HepG2 (cell line): ENCODE measurements around the gene SERINC4. TPM values are rescaled to one million over a fixed set of nuclear protein-coding genes. Genes with fewer than 3 reads are reported as not detected.

Source experiments
- ARID5B ChIP-seq: IDR thresholded peaks from 2 replicates; pipeline ENCODE4 v1.4.0; 2020; ENCODE audit warnings: mild to moderate bottlenecking, missing genetic modification reagents
- CEBPB ChIP-seq: IDR thresholded peaks from 2 replicates; pipeline ENCODE4 v1.6.1; 2011; ENCODE audit warnings: low read depth, low read length, improper control_type of control experiment, borderline replicate concordance
- ERF ChIP-seq: IDR thresholded peaks from 2 replicates; pipeline ENCODE4 v1.6.1; 2018; ENCODE audit warnings: missing biosample characterization, missing genetic modification reagents
- HNF4A ChIP-seq: sonication (generic); formaldehyde crosslinking; IDR thresholded peaks from 2 replicates; pipeline ENCODE4 v1.4.0; 2020; ENCODE audit warnings: missing genetic modification reagents
- ISX ChIP-seq: sonication (generic); formaldehyde crosslinking; conservative IDR thresholded peaks from 2 replicates; pipeline ENCODE4 v1.5.0; 2020; ENCODE audit warnings: missing genetic modification reagents
- MIER2 ChIP-seq: IDR thresholded peaks from 2 replicates; pipeline ENCODE4 v1.6.1; 2016; ENCODE audit warnings: missing biosample characterization, missing genetic modification reagents
- MZF1 ChIP-seq: sonication (generic); formaldehyde crosslinking; IDR thresholded peaks from 2 replicates; pipeline ENCODE4 v1.8.1; 2023; ENCODE audit warnings: mild to moderate bottlenecking, missing genetic modification reagents, borderline replicate concordance
- NR1H2 ChIP-seq: sonication (generic); formaldehyde crosslinking; IDR thresholded peaks from 2 replicates; pipeline ENCODE4 v1.8.1; 2022; ENCODE audit warnings: low read depth, missing genetic modification reagents, borderline replicate concordance
- POLR2A ChIP-seq, 2 experiments: IDR thresholded peaks; 2 replicates each; pipeline ENCODE4 v1.6.1; 2011; ENCODE audit warnings: low read depth in 2 of 2, low read length in 2 of 2, mild to moderate bottlenecking in 1 of 2, moderate library complexity in 1 of 2; ENCODE audit not compliant: insufficient read depth in 1 of 2
- RXRA ChIP-seq: sonication (generic); formaldehyde crosslinking; IDR thresholded peaks from 2 replicates; pipeline ENCODE4 v1.5.1; 2020; ENCODE audit warnings: missing genetic modification reagents
- ZBTB7B ChIP-seq: sonication (generic); formaldehyde crosslinking; IDR thresholded peaks from 2 replicates; pipeline ENCODE4 v1.4.0; 2020; ENCODE audit warnings: missing genetic modification reagents
- ZNF121 ChIP-seq: sonication (generic); formaldehyde crosslinking; IDR thresholded peaks from 2 replicates; pipeline ENCODE4 v1.5.0; 2020; ENCODE audit warnings: mild to moderate bottlenecking, missing genetic modification reagents
- ZNF552 ChIP-seq: sonication (generic); formaldehyde crosslinking; IDR thresholded peaks from 2 replicates; pipeline ENCODE4 v1.9.0; 2022; ENCODE audit warnings: missing genetic modification reagents, mild to moderate bottlenecking, borderline replicate concordance
- ZNF564 ChIP-seq: sonication (generic); formaldehyde crosslinking; IDR thresholded peaks from 2 replicates; pipeline ENCODE4 v1.8.1; 2023; ENCODE audit warnings: mild to moderate bottlenecking, missing genetic modification reagents
- ZNF737 ChIP-seq: sonication (generic); formaldehyde crosslinking; IDR thresholded peaks from 2 replicates; pipeline ENCODE4 v1.5.0; 2020; ENCODE audit warnings: missing genetic modification reagents, mild to moderate bottlenecking, borderline replicate concordance
- ZNF782 ChIP-seq: sonication (generic); formaldehyde crosslinking; IDR thresholded peaks from 2 replicates; pipeline ENCODE4 v1.4.0; 2020; ENCODE audit warnings: missing genetic modification reagents, mild to moderate bottlenecking, borderline replicate concordance
- polyA plus RNA-seq, 8 experiments: library from polyadenylated mRNA; depleted of rRNA in 3 of 8; stranded (reverse) in 7 of 8; unstranded in 1 of 8; fragments of >200 nt; fragmentation: Illumina TruSeq in 4 of 8; extraction: Trizol in 4 of 8; gene quantifications; 2 replicates each; pipeline versions ENCODE4 v1.2.1 to v1.2.3, GENCODE V29; 2011 to 2016; ENCODE audit warnings: low read depth in 4 of 8, missing spikeins in 1 of 8, mixed read lengths in 1 of 8; ENCODE audit not compliant: insufficient read depth in 1 of 8
- total RNA-seq, 5 experiments: library from RNA; depleted of rRNA; stranded (reverse); fragments of >200 nt; fragmentation: Illumina TruSeq; extraction: Trizol; gene quantifications; 2 replicates each; pipeline ENCODE4 v1.2.3, GENCODE V29; 2016; ENCODE audit warnings: low read depth in 1 of 5
- TF ChIP-seq, protein P1 (sequence below): sonication (generic); formaldehyde crosslinking; IDR thresholded peaks from 2 replicates; pipeline ENCODE4 v1.9.0; 2021; ENCODE audit warnings: mild to moderate bottlenecking, missing genetic modification reagents
- TF ChIP-seq, protein P2 (sequence below): sonication (generic); formaldehyde crosslinking; IDR thresholded peaks from 2 replicates; pipeline ENCODE4 v1.4.0; 2020; ENCODE audit warnings: missing genetic modification reagents

SERINC4 gene
- total and polyA plus RNA-seq, 2 of the 13 experiments (the other 11 are each of a cell fraction or from before 2014, with no cell fraction given) = not detected

- no peak; the same call in 1 of the 2 replicates for TF ChIP-seq ARID5B (CRISPR knock-in tag)
- 0 out of 2 replicates have a peak, but pooled peaks have one; percentile 9 for TF ChIP-seq ZNF121 (CRISPR knock-in tag)
- no peak; the same call in 1 of the 2 replicates for TF ChIP-seq ISX
- TF ChIP-seq ZNF737 (CRISPR knock-in tag) = no peak
- TF ChIP-seq, protein P1, sequence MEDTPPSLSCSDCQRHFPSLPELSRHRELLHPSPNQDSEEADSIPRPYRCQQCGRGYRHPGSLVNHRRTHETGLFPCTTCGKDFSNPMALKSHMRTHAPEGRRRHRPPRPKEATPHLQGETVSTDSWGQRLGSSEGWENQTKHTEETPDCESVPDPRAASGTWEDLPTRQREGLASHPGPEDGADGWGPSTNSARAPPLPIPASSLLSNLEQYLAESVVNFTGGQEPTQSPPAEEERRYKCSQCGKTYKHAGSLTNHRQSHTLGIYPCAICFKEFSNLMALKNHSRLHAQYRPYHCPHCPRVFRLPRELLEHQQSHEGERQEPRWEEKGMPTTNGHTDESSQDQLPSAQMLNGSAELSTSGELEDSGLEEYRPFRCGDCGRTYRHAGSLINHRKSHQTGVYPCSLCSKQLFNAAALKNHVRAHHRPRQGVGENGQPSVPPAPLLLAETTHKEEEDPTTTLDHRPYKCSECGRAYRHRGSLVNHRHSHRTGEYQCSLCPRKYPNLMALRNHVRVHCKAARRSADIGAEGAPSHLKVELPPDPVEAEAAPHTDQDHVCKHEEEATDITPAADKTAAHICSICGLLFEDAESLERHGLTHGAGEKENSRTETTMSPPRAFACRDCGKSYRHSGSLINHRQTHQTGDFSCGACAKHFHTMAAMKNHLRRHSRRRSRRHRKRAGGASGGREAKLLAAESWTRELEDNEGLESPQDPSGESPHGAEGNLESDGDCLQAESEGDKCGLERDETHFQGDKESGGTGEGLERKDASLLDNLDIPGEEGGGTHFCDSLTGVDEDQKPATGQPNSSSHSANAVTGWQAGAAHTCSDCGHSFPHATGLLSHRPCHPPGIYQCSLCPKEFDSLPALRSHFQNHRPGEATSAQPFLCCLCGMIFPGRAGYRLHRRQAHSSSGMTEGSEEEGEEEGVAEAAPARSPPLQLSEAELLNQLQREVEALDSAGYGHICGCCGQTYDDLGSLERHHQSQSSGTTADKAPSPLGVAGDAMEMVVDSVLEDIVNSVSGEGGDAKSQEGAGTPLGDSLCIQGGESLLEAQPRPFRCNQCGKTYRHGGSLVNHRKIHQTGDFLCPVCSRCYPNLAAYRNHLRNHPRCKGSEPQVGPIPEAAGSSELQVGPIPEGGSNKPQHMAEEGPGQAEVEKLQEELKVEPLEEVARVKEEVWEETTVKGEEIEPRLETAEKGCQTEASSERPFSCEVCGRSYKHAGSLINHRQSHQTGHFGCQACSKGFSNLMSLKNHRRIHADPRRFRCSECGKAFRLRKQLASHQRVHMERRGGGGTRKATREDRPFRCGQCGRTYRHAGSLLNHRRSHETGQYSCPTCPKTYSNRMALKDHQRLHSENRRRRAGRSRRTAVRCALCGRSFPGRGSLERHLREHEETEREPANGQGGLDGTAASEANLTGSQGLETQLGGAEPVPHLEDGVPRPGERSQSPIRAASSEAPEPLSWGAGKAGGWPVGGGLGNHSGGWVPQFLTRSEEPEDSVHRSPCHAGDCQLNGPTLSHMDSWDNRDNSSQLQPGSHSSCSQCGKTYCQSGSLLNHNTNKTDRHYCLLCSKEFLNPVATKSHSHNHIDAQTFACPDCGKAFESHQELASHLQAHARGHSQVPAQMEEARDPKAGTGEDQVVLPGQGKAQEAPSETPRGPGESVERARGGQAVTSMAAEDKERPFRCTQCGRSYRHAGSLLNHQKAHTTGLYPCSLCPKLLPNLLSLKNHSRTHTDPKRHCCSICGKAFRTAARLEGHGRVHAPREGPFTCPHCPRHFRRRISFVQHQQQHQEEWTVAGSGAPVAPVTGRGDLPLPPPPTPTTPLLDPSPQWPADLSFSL (CRISPR knock-in tag) = 0 out of 2 replicates have a peak, but pooled peaks have one; percentile 39
- no peak for TF ChIP-seq MIER2 (CRISPR knock-in tag)
- TF ChIP-seq ZNF564 (CRISPR knock-in tag) = no peak
- no peak for TF ChIP-seq ZBTB7B (CRISPR knock-in tag)
- TF ChIP-seq HNF4A (CRISPR knock-in tag) = no peak
- TF ChIP-seq ZNF552 = no peak
- no peak for TF ChIP-seq MZF1 (CRISPR knock-in tag)
- peak; percentile 86; the same call in 1 of the 2 replicates for TF ChIP-seq ZNF782 (CRISPR knock-in tag)
- TF ChIP-seq CEBPB = no peak
- TF ChIP-seq RXRA (CRISPR knock-in tag) = no peak
- TF ChIP-seq ERF (CRISPR knock-in tag) = peak; percentile 45; the same call in 1 of the 2 replicates
- TF ChIP-seq POLR2A (IDR thresholded peaks at IDR 0.05; ENCODE audit: insufficient read depth in 1 of 2, low read depth in 2 of 2, low read length in 2 of 2) = peak; percentile 66 to 68
- no peak for TF ChIP-seq NR1H2
- TF ChIP-seq, protein P2, sequence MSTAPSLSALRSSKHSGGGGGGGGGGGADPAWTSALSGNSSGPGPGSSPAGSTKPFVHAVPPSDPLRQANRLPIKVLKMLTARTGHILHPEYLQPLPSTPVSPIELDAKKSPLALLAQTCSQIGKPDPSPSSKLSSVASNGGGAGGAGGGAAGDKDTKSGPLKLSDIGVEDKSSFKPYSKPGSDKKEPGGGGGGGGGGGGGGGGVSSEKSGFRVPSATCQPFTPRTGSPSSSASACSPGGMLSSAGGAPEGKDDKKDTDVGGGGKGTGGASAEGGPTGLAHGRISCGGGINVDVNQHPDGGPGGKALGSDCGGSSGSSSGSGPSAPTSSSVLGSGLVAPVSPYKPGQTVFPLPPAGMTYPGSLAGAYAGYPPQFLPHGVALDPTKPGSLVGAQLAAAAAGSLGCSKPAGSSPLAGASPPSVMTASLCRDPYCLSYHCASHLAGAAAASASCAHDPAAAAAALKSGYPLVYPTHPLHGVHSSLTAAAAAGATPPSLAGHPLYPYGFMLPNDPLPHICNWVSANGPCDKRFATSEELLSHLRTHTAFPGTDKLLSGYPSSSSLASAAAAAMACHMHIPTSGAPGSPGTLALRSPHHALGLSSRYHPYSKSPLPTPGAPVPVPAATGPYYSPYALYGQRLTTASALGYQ = 0 out of 2 replicates have a peak, but pooled peaks have one; percentile 55
Measured at GRCh38 chr15:43777267-43777914, 22.6 kb downstream of the SERINC4 start (continued).
